ENCODE data around the gene IBA57. TPM values are rescaled to one million over a fixed set of nuclear protein-coding genes. Genes with fewer than 3 reads are reported as not detected.

The IBA57 gene
- polyA plus RNA-seq, 2 of the 4 experiments (the other 2 are of a cell fraction), result 1.5 to 2.2 TPM

DNA sequence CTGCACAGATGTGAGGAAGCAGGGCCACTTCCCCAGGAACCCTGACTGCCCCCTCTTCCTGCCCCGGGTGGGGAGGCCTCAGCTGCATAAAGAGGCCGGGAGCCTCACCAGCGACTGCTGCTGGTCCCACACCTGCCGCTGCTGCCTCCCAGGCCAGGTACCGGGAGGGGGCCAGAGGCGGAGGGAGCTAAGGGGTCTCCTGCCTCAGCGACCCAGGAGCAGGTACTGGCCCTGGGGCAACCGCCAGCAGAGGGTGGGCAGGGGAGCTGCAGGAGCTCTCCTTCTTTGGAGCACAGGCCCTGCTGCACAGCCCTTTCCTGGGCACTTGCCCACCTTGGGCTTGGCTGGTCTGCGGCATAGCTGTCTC lies 9.1 kb upstream of the IBA57 start:
- POLR2A ChIA-PET, result no interaction called here
- CTCF ChIA-PET, result interaction anchor here (1.0 to 8.2 kb wide), 3 partner anchors 9 to 26 kb away, joined by 4 to 89 read pairs (median 4); partner anchors contain the start of gene IBA57
- no peaks in the 10 kb centered on the region for H3K9me3 ChIP-seq
- H3K4me1 ChIP-seq, result no peaks in the 10 kb centered on the region
- FAIRE-seq (no peak), DNase-seq (ENCODE audit: low read depth in 1 of 2, low spot score in 1 of 2) (no peak), ATAC-seq (no peak)
- no peak overlapping the region for H3K4me3 ChIP-seq
- H3K4me2 ChIP-seq, result no peak overlapping the region
- 80% methylated on average over 4 of the region's 9 CpGs for WGBS (ENCODE audit: missing lambda C conversion rate)
- no peak overlapping the region for H3K27ac ChIP-seq
- TF ChIP-seq, protein P1, sequence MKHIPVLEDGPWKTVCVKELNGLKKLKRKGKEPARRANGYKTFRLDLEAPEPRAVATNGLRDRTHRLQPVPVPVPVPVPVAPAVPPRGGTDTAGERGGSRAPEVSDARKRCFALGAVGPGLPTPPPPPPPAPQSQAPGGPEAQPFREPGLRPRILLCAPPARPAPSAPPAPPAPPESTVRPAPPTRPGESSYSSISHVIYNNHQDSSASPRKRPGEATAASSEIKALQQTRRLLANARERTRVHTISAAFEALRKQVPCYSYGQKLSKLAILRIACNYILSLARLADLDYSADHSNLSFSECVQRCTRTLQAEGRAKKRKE (CRISPR knock-in tag; IDR thresholded peaks at IDR 0.05; ENCODE audit: low read depth), result no peak
- TF ChIP-seq RAD21 (conservative IDR thresholded peaks at IDR 0.05 in 1 of 2, IDR thresholded peaks at IDR 0.05 in 1 of 2) (no peak), EHMT2 (IDR thresholded peaks at IDR 0.05; ENCODE audit: low read depth) (no peak), TFCP2L1 (CRISPR knock-in tag; IDR thresholded peaks at IDR 0.05) (no peak), MAZ (IDR thresholded peaks at IDR 0.05; ENCODE audit: borderline replicate concordance, low read depth, low read length) (no peak), ZC3H11A (IDR thresholded peaks at IDR 0.05) (no peak)

DNA sequence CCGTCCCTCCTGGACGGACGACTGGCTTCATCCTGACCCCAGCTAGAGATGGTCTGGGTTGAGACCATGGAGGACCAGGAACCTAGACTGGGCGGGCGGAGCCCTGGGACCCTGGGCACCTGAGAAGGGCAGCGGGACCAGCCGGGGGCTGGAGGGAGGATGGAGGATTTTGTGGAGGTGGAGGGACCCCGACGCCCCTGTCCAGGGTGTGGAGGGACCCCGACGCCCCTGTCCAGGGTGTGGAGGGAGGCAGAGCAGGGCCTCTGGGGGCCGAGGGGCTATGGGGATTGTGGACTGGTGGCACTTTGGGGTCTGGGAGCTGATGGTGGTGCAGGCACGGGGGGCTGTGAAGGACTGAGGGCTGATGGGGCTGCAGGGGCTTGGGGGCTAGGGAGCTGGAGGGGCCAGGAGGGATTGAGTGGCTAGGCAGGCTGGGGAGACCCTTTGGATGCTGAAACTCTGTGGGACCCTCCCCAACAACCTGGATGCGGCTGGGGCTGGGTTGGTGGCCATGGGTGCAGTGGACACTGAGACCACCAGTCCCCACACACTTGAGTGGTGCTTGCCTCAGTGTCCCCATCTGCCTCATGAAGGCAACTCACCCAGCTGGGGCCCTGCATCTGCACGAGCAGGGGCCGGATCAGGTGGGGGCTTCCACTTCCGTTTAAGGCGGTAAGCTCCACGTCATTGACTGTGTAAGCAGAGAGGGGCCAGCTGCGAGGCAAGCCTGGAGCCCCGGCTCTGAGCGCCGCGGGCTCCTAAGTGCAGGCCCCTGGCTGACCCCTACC lies 8.5 kb upstream of the IBA57 start:
- ChIA-PET CTCF (interaction anchor here (1.0 to 8.2 kb wide), 3 partner anchors 9 to 26 kb away, joined by 4 to 89 read pairs (median 4); partner anchors contain the start of gene IBA57), POLR2A (no interaction called here)

DNA sequence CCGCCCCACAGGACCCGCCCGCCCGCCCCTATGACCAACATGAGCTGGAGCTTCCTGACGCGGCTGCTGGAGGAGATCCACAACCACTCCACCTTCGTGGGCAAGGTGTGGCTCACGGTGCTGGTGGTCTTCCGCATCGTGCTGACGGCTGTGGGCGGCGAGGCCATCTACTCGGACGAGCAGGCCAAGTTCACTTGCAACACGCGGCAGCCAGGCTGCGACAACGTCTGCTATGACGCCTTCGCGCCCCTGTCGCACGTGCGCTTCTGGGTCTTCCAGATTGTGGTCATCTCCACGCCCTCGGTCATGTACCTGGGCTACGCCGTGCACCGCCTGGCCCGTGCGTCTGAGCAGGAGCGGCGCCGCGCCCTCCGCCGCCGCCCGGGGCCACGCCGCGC lies 7.9 kb upstream of the IBA57 start:
- no peaks in the 10 kb centered on the region for H3K4me1 ChIP-seq
- TF ChIP-seq FOXS1 (CRISPR knock-in tag; IDR thresholded peaks at IDR 0.05) (no peak), HDAC2 (IDR thresholded peaks at IDR 0.05) (no peak), HOXA7 (CRISPR knock-in tag; IDR thresholded peaks at IDR 0.05) (no peak), ZNF302 (CRISPR knock-in tag; IDR thresholded peaks at IDR 0.05) (no peak), CEBPB (IDR thresholded peaks at IDR 0.05) (no peak), TFCP2L1 (CRISPR knock-in tag; IDR thresholded peaks at IDR 0.05) (no peak), CBX8 (IDR thresholded peaks at IDR 0.05) (no peak), CHD2 (IDR thresholded peaks at IDR 0.05; ENCODE audit: low read length, partially characterized antibody) (no peak), RARB (CRISPR knock-in tag; IDR thresholded peaks at IDR 0.05) (no peak), POLR2AphosphoS2 (conservative IDR thresholded peaks at IDR 0.05; ENCODE audit: low read length) (no peak), ZSCAN20 (CRISPR knock-in tag; IDR thresholded peaks at IDR 0.05) (no peak), MAZ (IDR thresholded peaks at IDR 0.05; ENCODE audit: borderline replicate concordance, low read depth, low read length) (no peak), SREBF2 (IDR thresholded peaks at IDR 0.05) (no peak), EP300 (IDR thresholded peaks at IDR 0.05) (no peak), BHLHE40 (IDR thresholded peaks at IDR 0.05; ENCODE audit: low read depth, low read length) (no peak)
- no peak overlapping the region for H3K4me3 ChIP-seq
- WGBS (ENCODE audit: missing lambda C conversion rate), result 90% methylated on average over 30 of the region's 43 CpGs
- no peaks in the 10 kb centered on the region for H3K9me3 ChIP-seq
- ChIA-PET POLR2A (no interaction called here), CTCF (interaction anchor here (1.5 to 8.2 kb wide), 2 partner anchors 8 to 15 kb away, joined by 4 to 89 read pairs; partner anchors contain the start of gene IBA57)
- FAIRE-seq, result no peak
- no peak overlapping the region for H3K4me2 ChIP-seq
- H3K27ac ChIP-seq, result no peak overlapping the region
- no peak for ATAC-seq
- no peak for DNase-seq (ENCODE audit: low read depth in 1 of 2, low spot score in 1 of 2)

More for the DNA sequence above, 8.5 kb upstream of the IBA57 start:
- Histone ChIP-seq H3K9me3 (no peaks in the 10 kb centered on the region), H3K27ac (no peak overlapping the region), H3K4me3 (no peak overlapping the region), H3K4me1 (no peaks in the 10 kb centered on the region), H3K4me2 (no peak overlapping the region)
- DNase-seq (ENCODE audit: low read depth in 1 of 2, low spot score in 1 of 2), result no peak
- ATAC-seq, result no peak
- 60% methylated on average over 19 of the region's 24 CpGs for WGBS (ENCODE audit: missing lambda C conversion rate)
- no peak for FAIRE-seq
- TF ChIP-seq CBX2 (IDR thresholded peaks at IDR 0.05; ENCODE audit: borderline replicate concordance, low read depth) (no peak), EHMT2 (IDR thresholded peaks at IDR 0.05; ENCODE audit: low read depth) (no peak), MYC (IDR thresholded peaks at IDR 0.05; ENCODE audit: borderline replicate concordance, low read length) (no peak), TFCP2L1 (CRISPR knock-in tag; IDR thresholded peaks at IDR 0.05) (no peak), JUN (IDR thresholded peaks at IDR 0.05) (no peak), FOXS1 (CRISPR knock-in tag; IDR thresholded peaks at IDR 0.05) (no peak), KDM1A (IDR thresholded peaks at IDR 0.05; ENCODE audit: low read depth) (no peak), HDAC2 (IDR thresholded peaks at IDR 0.05) (no peak), HOXB13 (CRISPR knock-in tag; IDR thresholded peaks at IDR 0.05; ENCODE audit: low read depth) (no peak)
- TF ChIP-seq, protein P2, sequence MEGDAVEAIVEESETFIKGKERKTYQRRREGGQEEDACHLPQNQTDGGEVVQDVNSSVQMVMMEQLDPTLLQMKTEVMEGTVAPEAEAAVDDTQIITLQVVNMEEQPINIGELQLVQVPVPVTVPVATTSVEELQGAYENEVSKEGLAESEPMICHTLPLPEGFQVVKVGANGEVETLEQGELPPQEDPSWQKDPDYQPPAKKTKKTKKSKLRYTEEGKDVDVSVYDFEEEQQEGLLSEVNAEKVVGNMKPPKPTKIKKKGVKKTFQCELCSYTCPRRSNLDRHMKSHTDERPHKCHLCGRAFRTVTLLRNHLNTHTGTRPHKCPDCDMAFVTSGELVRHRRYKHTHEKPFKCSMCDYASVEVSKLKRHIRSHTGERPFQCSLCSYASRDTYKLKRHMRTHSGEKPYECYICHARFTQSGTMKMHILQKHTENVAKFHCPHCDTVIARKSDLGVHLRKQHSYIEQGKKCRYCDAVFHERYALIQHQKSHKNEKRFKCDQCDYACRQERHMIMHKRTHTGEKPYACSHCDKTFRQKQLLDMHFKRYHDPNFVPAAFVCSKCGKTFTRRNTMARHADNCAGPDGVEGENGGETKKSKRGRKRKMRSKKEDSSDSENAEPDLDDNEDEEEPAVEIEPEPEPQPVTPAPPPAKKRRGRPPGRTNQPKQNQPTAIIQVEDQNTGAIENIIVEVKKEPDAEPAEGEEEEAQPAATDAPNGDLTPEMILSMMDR (IDR thresholded peaks at IDR 0.05), result no peak
- TF ChIP-seq, protein P3, sequence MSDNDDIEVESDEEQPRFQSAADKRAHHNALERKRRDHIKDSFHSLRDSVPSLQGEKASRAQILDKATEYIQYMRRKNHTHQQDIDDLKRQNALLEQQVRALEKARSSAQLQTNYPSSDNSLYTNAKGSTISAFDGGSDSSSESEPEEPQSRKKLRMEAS (IDR thresholded peaks at IDR 0.05), result no peak

Data from A549 (cell line).